NK-92 (cell line): ENCODE results near the gene CYP8B1.
"Not testable (repeated sequence)": the region's sequence is repeated elsewhere in the genome, so short reads cannot be mapped to it uniquely, and the experiment has no call there.

Source experiments
- DNase-seq: peaks from one replicate; lab custom pipeline; 2025; ENCODE audit not compliant: unreplicated experiment; lab: John Stamatoyannopoulos, UW

The CYP8B1 gene

GRCh38 chr3:42886294-42886822 lies 10.7 kb upstream of the CYP8B1 start:
- no peak for DNase-seq

- DNase-seq: no peak
Measured at GRCh38 chr3:42884324-42884723, 8.6 kb upstream of the CYP8B1 start.

GRCh38 chr3:42883251-42883930 lies 7.7 kb upstream of the CYP8B1 start:
- DNase-seq: not testable (repeated sequence)

- peak; percentile 42 for DNase-seq
Measured at GRCh38 chr3:42880601-42881451, 5.1 kb upstream of the CYP8B1 start.

- no peak for DNase-seq
Measured at GRCh38 chr3:42880183-42880582, 4.5 kb upstream of the CYP8B1 start.

- no peak for DNase-seq
Measured at GRCh38 chr3:42877881-42878280, 2.2 kb upstream of the CYP8B1 start.

- no peak for DNase-seq
Measured at GRCh38 chr3:42876940-42877720, 1.5 kb upstream of the CYP8B1 start.

- DNase-seq: no peak
Measured at GRCh38 chr3:42876401-42876800, 722 bp upstream of the CYP8B1 start.

- DNase-seq: no peak
Measured at GRCh38 chr3:42874749-42875148, 930 bp downstream of the CYP8B1 start.

GRCh38 chr3:42873221-42873982 lies 2.3 kb downstream of the CYP8B1 start:
- no peak for DNase-seq

- no peak for DNase-seq
Measured at GRCh38 chr3:42872718-42873117, 3.0 kb downstream of the CYP8B1 start.

- no peak for DNase-seq
Measured at GRCh38 chr3:42871592-42872196, 4.0 kb downstream of the CYP8B1 start.

GRCh38 chr3:42868841-42869240 lies 6.8 kb downstream of the CYP8B1 start:
- no peak for DNase-seq

GRCh38 chr3:42867138-42867537 lies 8.5 kb downstream of the CYP8B1 start:
- no peak for DNase-seq

GRCh38 chr3:42865256-42865655 lies 10.4 kb downstream of the CYP8B1 start:
- DNase-seq: no peak

GRCh38 chr3:42864321-42864950 lies 11.2 kb downstream of the CYP8B1 start:
- no peak for DNase-seq

- DNase-seq: no peak
Measured at GRCh38 chr3:42856544-42856943, 19.1 kb downstream of the CYP8B1 start.

- DNase-seq: no peak
Measured at GRCh38 chr3:42855547-42856380, 19.9 kb downstream of the CYP8B1 start.

GRCh38 chr3:42855219-42855546 lies 20.5 kb downstream of the CYP8B1 start:
- no peak for DNase-seq
